Ishikawa (cell line): Measurements from ENCODE around the gene LRIT1.

ENCODE experiments used
- CEBPB ChIP-seq: IDR thresholded peaks from 2 replicates; pipeline ENCODE4 v1.6.1; 2012
- CREB1 ChIP-seq: IDR thresholded peaks from 2 replicates; pipeline ENCODE4 v1.6.1; 2012; ENCODE audit warnings: low read depth
- EGR1 ChIP-seq: IDR thresholded peaks from 2 replicates; pipeline ENCODE4 v1.6.1; 2012
- EP300 ChIP-seq: IDR thresholded peaks from 2 replicates; pipeline ENCODE4 v1.6.1; 2012; ENCODE audit warnings: borderline replicate concordance
- NFIC ChIP-seq: IDR thresholded peaks from 2 replicates; pipeline ENCODE4 v1.6.1; 2012
- RAD21 ChIP-seq: IDR thresholded peaks from 2 replicates; pipeline ENCODE4 v1.6.1; 2012; ENCODE audit warnings: low read depth
- TAF1 ChIP-seq: IDR thresholded peaks from 2 replicates; pipeline ENCODE4 v1.6.1; 2012; ENCODE audit warnings: low read depth, mild to moderate bottlenecking
- TEAD4 ChIP-seq: IDR thresholded peaks from 2 replicates; pipeline ENCODE4 v1.6.1; 2012
- YY1 ChIP-seq: IDR thresholded peaks from 2 replicates; pipeline ENCODE4 v1.6.1; 2012; ENCODE audit warnings: low read depth
- ZBTB7A ChIP-seq: IDR thresholded peaks from 2 replicates; pipeline ENCODE4 v1.6.1; 2012; ENCODE audit warnings: low read depth
- TF ChIP-seq, protein P1 (sequence below): IDR thresholded peaks from 2 replicates; pipeline ENCODE4 v1.6.1; 2012
- TF ChIP-seq, protein P2 (sequence below): IDR thresholded peaks from 2 replicates; pipeline ENCODE4 v1.6.1; 2012; ENCODE audit warnings: low read depth, mild to moderate bottlenecking

DNA sequence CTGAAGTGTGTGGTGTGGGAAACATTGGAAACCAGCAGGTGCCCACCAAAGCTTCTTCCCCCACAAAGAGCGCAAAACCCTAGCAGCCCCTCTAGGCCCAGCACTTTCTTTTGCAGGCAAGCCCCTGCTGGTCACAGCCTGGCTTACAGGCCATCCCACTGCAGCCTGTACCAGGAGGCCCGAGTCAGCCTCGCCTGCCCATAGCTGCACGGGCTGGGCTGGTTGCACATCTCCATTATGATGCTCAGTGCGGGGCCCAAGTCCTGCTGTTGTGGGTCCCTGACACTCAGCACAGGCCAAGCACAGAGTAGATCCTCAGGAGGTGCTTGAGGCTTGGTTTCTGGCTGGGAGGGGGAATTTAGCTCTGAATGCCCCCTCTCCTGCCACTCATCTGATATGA lies 39.0 kb downstream of the LRIT1 start:
- no peak for TF ChIP-seq TAF1
- no peak for TF ChIP-seq CEBPB
- no peak for TF ChIP-seq ZBTB7A
- TF ChIP-seq, protein P1, sequence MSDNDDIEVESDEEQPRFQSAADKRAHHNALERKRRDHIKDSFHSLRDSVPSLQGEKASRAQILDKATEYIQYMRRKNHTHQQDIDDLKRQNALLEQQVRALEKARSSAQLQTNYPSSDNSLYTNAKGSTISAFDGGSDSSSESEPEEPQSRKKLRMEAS, result no peak
- no peak for TF ChIP-seq YY1
- TF ChIP-seq, protein P2, sequence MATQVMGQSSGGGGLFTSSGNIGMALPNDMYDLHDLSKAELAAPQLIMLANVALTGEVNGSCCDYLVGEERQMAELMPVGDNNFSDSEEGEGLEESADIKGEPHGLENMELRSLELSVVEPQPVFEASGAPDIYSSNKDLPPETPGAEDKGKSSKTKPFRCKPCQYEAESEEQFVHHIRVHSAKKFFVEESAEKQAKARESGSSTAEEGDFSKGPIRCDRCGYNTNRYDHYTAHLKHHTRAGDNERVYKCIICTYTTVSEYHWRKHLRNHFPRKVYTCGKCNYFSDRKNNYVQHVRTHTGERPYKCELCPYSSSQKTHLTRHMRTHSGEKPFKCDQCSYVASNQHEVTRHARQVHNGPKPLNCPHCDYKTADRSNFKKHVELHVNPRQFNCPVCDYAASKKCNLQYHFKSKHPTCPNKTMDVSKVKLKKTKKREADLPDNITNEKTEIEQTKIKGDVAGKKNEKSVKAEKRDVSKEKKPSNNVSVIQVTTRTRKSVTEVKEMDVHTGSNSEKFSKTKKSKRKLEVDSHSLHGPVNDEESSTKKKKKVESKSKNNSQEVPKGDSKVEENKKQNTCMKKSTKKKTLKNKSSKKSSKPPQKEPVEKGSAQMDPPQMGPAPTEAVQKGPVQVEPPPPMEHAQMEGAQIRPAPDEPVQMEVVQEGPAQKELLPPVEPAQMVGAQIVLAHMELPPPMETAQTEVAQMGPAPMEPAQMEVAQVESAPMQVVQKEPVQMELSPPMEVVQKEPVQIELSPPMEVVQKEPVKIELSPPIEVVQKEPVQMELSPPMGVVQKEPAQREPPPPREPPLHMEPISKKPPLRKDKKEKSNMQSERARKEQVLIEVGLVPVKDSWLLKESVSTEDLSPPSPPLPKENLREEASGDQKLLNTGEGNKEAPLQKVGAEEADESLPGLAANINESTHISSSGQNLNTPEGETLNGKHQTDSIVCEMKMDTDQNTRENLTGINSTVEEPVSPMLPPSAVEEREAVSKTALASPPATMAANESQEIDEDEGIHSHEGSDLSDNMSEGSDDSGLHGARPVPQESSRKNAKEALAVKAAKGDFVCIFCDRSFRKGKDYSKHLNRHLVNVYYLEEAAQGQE, result no peak
- TF ChIP-seq EGR1, result no peak
- TF ChIP-seq NFIC, result no peak
- no peak for TF ChIP-seq TEAD4
- TF ChIP-seq CREB1, result no peak
- no peak for TF ChIP-seq RAD21
- no peak for TF ChIP-seq EP300
